MCF 10A (cell line): ENCODE results near the gene KLLN. TPM values are rescaled to one million over a fixed set of nuclear protein-coding genes. Genes with fewer than 3 reads are reported as not detected.
"Not testable (repeated sequence)": the region's sequence is repeated elsewhere in the genome, so short reads cannot be mapped to it uniquely, and the experiment has no call there.

Experiments
- BruUV-seq: library from RNA; stranded (reverse); fragments of 400-500 nt; replicated peaks from 2 replicates; lab custom pipeline; 2021; lab: Mats Ljungman, UMichigan
- CTCF ChIA-PET: fragments of 300-600 bp; sonication (Branson Sonifier 250); formaldehyde crosslinking; extraction: SDS; loops from one replicate; lab custom pipeline; 2021; ENCODE audit warnings: antibody characterized with exemption, inconsistent platforms; lab: Yijun Ruan, JAX
- POLR2A ChIA-PET: fragments of 300-600, 350-650 bp; sonication (Branson Sonifier 250); formaldehyde crosslinking; extraction: SDS; loops from one replicate; lab custom pipeline; 2020; ENCODE audit warnings: antibody characterized with exemption, inconsistent platforms; lab: Yijun Ruan, JAX
- DNase-seq: peaks from one replicate; pipeline ENCODE4 v3.0.0-alpha.2; 2018; ENCODE audit not compliant: unreplicated experiment
- H3K27ac Mint-ChIP-seq: one replicate; pipeline ENCODE4 v1.8.0; 2022; ENCODE audit warnings: mild to moderate bottlenecking, low read depth, mixed read lengths; ENCODE audit not compliant: unreplicated experiment
- H3K27me3 Mint-ChIP-seq: one replicate; pipeline ENCODE4 v1.8.0; 2022; ENCODE audit warnings: mixed read lengths; ENCODE audit not compliant: insufficient read depth, unreplicated experiment
- H3K36me3 Mint-ChIP-seq: one replicate; pipeline ENCODE4 v1.8.0; 2022; ENCODE audit warnings: mild to moderate bottlenecking, moderate library complexity, mixed read lengths; ENCODE audit not compliant: insufficient read depth, unreplicated experiment
- H3K4me1 Mint-ChIP-seq: one replicate; pipeline ENCODE4 v1.8.0; 2022; ENCODE audit warnings: mixed read lengths; ENCODE audit not compliant: insufficient read depth, unreplicated experiment
- H3K4me3 Mint-ChIP-seq: one replicate; pipeline ENCODE4 v1.8.0; 2022; ENCODE audit warnings: mild to moderate bottlenecking, moderate library complexity, mixed read lengths; ENCODE audit not compliant: unreplicated experiment
- H3K9me3 Mint-ChIP-seq: one replicate; pipeline ENCODE4 v1.8.0; 2022; ENCODE audit warnings: mixed read lengths; ENCODE audit not compliant: unreplicated experiment
- CTCF ChIP-seq: fragments of 200-600 bp; IDR thresholded peaks from one replicate; pipeline ENCODE4 v1.8.0; 2022; ENCODE audit warnings: antibody characterized with exemption, mild to moderate bottlenecking; ENCODE audit not compliant: unreplicated experiment
- intact Hi-C: fragments of 100-400 bp; cut with micrococcal nuclease; formaldehyde crosslinking; loops from 2 replicates; pipeline ENCODE4 v1.14.1; 2022
- total RNA-seq: library from RNA; stranded (reverse); gene quantifications from 2 replicates; pipeline ENCODE4 v1.2.3, GENCODE V29; 2022

The KLLN gene
- total RNA-seq, 1 experiment from 2014 or later, result 0.68 TPM

- Mint-ChIP-seq H3K36me3 (peaks cover 64% of the 10 kb centered on the region), H3K27me3 (no peaks in the 10 kb centered on the region), H3K27ac (no peak overlapping the region), H3K4me3 (no peak overlapping the region), H3K4me1 (peaks cover 9% of the 10 kb centered on the region), H3K9me3 (peaks cover 12% of the 10 kb centered on the region)
- no TSS peak for BruUV-seq
- ChIA-PET POLR2A (interaction anchor here (0.6 to 2.4 kb wide), 12 partner anchors 9 to 1108 kb away, joined by 3 to 10 read pairs (median 3); partner anchors contain the start of genes ATAD1, FAS, KLLN and PTEN), CTCF (interaction anchor here (0.7 to 1.3 kb wide), 3 partner anchors 17 to 593 kb away, joined by 3 to 4 read pairs (median 4); no protein-coding TSS in a partner anchor)
- intact Hi-C loops, result no loop called here
- no peak for TF ChIP-seq CTCF
- no peak for DNase-seq
Observed at GRCh38 chr10:87882555-87883294, 19.4 kb upstream of the KLLN start.

- BruUV-seq, DNase-seq, intact Hi-C loops, H3K4me1 Mint-ChIP-seq, H3K27ac Mint-ChIP-seq, H3K4me3 Mint-ChIP-seq, H3K9me3 Mint-ChIP-seq, H3K27me3 Mint-ChIP-seq: not testable (repeated sequence)
- H3K36me3 Mint-ChIP-seq, result peaks cover 58% of the 10 kb centered on the region
- ChIA-PET CTCF (interaction anchor here (1.3 kb wide), 1 partner anchor 20 kb away, joined by 4 read pairs; no protein-coding TSS in a partner anchor), POLR2A (interaction anchor here (0.7 to 11.6 kb wide), 3 partner anchors 8 to 94 kb away, joined by 3 to 185 read pairs (median 5); partner anchors contain the start of genes KLLN and PTEN)
Observed at GRCh38 chr10:87881373-87882059, 18.2 kb upstream of the KLLN start.

GRCh38 chr10:87880336-87880735 lies 17.0 kb upstream of the KLLN start:
- Mint-ChIP-seq H3K9me3 (no peaks in the 10 kb centered on the region), H3K27me3 (no peaks in the 10 kb centered on the region), H3K4me3 (no peak overlapping the region), H3K27ac (no peak overlapping the region), H3K4me1 (peaks cover 9% of the 10 kb centered on the region), H3K36me3 (peaks cover 50% of the 10 kb centered on the region)
- no peak for DNase-seq
- intact Hi-C loops, result no loop called here
- BruUV-seq, result no TSS peak
- ChIA-PET POLR2A (interaction anchor here (1.1 to 11.6 kb wide), 2 partner anchors 12 to 17 kb away, joined by 3 to 185 read pairs; partner anchors contain the start of genes KLLN and PTEN), CTCF (no interaction called here)
- TF ChIP-seq CTCF, result no peak

- peaks cover 49% of the 10 kb centered on the region for H3K36me3 Mint-ChIP-seq
- no peak for TF ChIP-seq CTCF
- no TSS peak for BruUV-seq
- H3K4me1 Mint-ChIP-seq, result peaks cover 10% of the 10 kb centered on the region
- no peaks in the 10 kb centered on the region for H3K27me3 Mint-ChIP-seq
- intact Hi-C loops, result no loop called here
- no peak for DNase-seq
- POLR2A ChIA-PET, result interaction anchor here (0.6 to 11.6 kb wide), 3 partner anchors 15 to 1370 kb away, joined by 3 to 185 read pairs (median 3); partner anchors contain the start of genes KLLN and PTEN
- H3K4me3 Mint-ChIP-seq, result no peak overlapping the region
- H3K27ac Mint-ChIP-seq, result no peak overlapping the region
- CTCF ChIA-PET, result interaction anchor here (1.5 to 1.6 kb wide), 2 partner anchors 13 to 18 kb away, joined by 3 to 5 read pairs; no protein-coding TSS in a partner anchor
- no peaks in the 10 kb centered on the region for H3K9me3 Mint-ChIP-seq
Observed at GRCh38 chr10:87878664-87879459, 15.5 kb upstream of the KLLN start.
